Hypothalamus (tissue), 51 donors: ENCODE results near the gene ABCC1.

ENCODE experiments used
- DNase-seq, 51 donors: peaks; one replicate each; lab custom pipeline; 2025; lab: John Stamatoyannopoulos, UW

ABCC1 gene

DNA sequence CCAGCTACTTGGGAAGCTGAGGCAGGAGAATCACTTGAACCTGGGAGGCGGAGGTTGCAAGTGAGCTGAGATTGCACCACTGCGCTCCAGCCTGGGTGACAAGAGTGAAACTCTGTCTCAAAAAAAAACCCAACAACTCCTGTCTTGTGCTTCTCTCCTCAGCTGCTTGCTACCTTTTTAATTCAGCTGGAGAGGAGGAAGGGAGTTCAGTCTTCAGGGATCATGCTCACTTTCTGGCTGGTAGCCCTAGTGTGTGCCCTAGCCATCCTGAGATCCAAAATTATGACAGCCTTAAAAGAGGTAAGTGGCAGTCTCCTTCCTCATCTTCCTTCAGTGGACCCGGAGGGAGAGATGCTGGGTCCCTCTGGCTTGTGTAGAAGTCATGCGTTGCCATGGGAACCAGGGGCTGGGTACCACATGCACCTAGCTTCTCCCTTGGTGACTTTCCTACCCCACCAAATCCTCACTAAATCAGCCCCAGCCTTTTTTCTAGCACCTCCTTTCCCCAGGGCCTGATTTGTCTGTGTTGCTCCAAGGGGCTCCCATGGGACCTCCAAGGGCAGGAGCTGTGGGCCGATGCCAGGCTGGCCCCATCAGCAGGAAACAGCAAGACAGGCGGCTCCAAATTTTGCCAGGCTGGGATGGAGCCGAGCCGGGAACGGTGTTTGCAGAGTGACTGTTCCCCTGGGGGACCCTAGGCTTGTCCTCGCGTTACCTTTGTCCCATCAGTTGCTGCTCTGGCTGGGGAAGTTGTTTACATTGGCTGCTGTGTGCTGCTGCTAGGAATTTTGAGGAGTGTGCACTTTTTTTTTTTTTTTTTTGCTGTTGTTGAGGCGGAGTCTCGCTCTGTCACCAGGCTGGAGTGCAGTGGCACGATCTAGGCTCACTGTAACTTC lies 65.2 kb downstream of the ABCC1 start:
- peak in 1 of 51 donors; percentile 9 for DNase-seq

DNA sequence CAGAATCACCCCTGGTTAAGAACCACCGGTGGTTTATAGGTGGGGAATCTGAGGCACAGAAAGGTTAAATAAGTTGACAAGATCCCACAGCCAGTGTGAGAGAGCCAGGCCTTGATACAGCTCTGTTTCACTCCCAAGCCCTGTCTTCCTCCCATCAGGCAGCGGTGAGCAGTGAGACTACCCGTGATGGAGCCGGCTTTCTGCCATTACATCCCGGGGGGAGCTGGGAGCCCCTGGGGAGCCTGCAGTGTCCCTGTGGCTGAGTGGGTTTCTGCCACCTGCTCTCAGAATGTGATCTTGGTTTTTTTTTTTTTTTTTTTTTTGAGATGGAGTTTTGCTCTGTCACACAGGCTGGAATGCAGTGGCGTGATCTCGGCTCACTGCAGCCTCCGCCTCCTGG lies 66.4 kb downstream of the ABCC1 start:
- DNase-seq: no peak

DNA sequence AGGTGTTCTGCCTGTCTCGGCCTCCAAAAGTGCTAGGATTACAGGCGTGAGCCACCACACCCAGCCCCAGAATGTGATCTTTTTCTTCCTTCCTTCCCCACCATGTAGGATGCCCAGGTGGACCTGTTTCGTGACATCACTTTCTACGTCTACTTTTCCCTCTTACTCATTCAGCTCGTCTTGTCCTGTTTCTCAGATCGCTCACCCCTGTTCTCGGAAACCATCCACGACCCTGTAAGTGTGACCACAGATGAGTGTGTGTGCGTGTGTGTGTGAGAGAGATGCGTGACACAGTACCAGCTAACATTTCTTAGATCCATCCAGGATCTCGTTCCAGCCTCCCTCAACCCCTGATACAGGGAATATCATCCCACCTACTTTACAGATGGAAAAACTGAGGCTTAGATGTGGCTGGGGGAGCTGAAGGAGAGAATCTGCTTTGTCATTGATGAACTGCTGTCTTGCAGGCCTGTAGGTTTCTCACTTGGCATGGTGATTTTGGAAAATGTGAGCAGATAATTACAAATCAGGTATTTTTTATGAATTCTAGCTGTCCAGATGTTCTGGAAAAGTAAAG lies 67.1 kb downstream of the ABCC1 start:
- no peak for DNase-seq

DNA sequence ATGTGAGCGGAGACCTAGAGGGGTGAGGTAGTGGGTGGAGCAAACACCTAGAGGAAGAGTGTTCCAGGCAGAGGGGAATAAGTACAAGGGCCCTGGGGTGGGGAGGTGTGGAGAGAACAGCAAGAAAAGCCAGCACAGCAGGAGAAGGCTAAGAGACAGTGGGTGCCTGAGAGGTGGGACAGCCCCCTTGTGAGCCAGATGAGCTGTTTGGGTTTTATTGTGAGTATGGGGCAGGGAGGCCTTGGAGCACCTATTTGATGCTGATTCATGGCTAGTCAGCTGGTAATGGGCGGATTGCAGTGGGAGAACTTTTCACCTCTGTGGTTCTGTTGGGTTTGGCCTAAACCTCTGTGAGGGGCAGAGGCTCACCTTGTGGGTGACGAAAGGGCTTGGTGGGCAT lies 68.4 kb downstream of the ABCC1 start:
- no peak for DNase-seq

DNA sequence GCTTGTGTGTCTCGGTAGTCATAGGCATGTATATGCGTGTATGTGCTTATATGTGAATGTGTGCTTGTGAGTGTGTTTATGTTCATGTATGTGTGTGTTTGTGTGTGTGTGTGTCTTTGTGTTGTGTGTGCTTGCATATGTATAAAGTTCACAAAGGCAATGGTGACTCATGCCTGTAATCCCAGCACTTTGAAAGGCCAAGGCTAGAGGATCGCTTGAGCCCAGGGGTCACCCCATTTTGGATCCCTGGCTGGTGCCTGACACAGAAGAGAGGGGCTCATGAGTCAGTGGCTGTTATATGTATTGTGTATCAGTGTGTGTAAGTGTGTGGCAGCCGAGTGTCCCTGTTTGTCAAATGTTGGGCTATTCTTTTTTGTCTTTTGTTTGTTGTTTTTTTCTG lies 69.3 kb downstream of the ABCC1 start:
- no peak for DNase-seq

DNA sequence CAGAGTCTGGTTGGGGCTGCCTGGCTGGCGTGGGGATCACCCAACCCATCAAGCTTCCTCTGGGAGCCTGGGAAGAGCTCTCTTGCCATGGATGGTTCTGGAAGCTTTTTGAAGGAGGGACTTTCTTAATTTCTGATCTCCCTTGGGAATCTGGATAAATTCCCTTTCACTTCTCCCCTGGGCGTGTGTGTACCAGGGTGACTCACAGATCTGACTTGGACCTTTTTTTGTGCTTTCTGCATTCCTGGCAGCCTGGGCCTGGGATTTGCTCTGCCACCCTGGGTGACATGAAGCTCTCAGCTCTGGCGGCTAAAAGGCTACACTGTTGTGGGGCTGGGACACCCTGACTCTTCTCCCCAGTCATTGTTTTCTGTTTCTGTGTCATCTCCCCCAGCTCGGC lies 70.1 kb downstream of the ABCC1 start:
- DNase-seq: no peak

DNA sequence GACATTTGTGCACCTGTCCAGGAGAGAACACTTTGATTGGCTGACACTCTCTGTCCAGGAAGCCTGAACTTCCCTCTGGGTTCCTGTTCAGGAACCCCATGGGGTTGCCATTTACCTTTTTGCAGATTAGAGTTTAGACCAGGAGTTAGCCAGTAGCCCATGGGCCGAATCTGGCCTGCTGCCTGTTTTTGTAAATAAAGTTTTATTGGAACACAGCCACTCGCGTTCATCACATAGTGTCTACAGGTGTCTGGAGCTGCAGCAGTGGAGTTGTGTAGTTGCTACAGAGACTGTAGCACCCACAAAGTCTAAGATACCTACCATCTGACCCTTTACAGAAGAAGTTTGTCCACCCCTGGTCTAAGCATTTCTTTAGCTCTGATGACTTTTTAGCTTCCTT lies 70.9 kb downstream of the ABCC1 start:
- DNase-seq: no peak

DNA sequence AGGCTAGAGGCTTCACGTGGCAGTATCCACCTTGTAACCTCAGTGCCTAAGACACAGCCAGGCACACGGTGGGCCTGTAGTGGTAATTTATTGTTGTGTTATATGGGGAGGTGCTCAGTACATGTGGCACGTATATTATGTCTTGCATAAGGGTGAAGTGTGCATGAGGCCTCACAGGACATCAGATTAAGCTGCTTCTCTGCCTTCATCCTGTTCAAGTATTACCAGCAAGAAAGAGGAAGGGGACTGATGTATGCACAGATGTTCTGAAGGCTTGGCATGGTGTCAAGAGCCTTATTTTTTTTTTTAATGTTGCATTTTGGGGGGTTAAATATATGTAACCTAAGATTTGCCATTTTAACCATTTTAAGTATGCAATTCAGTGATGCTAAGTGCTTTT lies 71.6 kb downstream of the ABCC1 start:
- no peak for DNase-seq

DNA sequence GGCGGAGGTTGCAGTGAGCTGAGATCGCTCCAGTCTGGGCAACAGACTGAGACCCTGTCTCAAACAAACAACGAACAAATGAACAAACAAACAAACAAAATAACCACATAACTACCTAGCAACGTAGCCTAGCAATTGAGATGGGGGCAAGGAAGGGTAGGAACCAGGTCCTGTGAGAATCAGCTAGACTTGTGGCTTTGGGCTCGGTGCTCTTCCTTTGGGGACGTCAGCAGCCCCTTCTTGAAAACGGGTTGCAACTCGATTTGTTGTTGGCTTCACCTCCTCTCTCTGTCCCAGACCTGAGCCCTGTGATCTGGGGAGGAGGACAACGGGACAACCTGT lies 72.2 kb downstream of the ABCC1 start:
- no peak for DNase-seq

DNA sequence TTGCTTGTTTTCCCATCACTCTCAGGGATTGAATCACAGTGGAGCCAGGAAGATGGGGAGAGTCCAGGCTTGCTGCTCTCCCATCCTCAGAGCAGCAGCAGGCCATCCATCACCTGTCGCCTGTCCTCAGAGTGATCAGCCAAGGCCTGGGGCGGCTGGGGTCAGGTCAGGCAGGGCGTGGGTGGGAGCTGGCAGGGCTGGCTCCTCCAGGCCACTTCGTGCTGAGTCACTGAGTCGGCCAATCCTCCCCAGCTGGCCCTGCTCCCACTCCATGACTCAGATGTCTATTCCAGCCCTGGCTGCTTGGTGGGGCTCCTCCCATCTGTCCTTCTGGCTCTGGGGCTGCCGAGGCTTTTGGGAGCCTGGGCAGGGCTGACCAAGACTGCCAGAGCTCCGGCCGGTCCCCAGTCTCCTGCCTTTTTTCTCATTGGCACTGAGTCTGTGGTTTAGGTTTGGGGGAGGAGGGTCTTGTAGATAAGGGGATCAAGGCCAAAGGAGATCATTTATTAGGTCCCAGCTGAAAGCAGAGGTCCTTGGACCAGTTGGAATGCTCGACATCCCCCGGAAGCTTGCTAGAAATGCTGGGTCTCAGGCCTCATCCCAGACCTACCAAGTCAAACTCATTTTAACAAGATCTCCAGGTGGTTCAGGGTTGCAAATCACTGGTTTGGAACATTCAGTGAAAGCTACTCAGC lies 72.7 kb downstream of the ABCC1 start:
- peak in 48 of 51 donors; percentile 3 to 88 (median 54) for DNase-seq

DNA sequence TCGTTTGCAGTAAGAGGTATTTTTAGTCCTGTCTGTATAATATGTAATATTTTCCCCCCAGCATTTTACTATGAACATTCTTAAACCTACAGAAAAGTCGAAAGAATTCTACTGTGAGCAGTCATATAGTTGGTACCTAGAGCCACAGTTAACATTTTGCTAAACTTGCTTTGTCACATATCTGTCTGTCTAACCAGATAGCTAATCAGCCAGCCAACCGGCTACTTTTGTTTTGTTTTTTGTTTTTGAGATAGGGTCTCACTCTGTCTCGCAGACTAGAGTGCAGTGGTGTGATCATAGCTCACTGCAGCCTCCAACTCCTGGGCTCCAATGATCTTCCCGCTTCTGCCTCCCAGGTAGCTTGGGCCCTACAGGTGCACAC lies 73.3 kb downstream of the ABCC1 start:
- DNase-seq: no peak

DNA sequence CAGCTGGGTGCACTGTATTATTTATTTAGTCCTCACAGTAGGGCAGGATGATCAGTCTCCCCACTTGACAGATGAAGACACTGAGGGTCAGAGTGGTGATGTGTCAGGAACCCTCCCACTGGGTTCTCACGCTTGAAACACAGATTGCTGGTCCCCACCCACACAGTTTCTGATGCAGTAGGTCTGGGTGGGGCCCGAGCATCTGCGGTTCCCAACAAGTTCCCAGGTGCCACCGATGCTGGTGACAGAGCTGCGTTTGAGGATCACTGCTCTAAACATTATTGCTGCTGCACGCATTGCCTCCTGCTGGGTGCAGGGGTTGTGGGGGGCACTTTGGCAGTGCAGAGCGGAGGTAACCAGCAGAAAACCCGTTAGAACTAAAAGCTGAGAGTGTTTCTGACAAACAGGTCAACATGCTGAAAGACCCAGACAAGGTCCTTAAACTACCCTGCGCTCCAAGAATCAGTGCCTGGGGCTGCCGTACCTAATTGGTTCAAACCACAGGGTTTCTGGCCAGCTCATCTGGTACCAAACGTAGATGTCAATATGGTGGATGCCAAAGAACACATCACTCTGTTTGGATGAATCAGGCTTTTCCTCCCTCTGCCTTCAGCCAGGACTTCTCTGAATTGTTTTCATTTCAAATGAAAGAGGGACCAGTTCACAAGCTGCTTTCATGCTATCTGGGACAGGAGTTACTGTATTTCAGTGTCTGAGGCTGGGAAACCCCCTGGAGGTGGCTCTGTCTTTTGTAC lies 76.0 kb downstream of the ABCC1 start:
- peak in 3 of 51 donors; percentile 3 to 11 (median 7) for DNase-seq

DNA sequence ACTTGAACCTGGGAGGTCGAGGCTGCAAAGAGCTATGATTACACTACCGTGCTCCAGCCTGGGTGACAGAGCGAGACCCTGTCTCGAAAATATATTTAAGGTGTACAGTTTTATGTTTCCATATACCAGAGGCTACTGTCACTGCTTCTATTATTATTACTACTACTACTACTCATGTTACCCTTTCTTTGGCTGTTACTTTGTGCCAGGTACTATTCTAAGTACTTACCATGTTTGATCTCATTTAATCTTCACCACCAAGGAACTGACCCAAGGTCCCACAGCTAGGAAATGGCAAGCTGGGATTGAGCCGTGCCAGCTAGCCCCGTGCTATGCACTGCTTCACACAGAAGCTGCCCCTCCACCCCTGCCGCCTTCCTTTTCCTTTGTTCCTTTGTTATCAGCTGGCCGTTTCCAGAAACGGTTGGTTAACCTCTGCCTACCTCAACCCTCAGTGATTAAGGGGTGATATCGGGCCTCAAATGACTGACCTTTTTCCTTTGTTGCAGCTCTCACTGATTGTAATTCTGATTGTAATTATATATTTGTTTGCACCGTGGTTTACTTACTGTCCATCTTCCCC lies 78.4 kb downstream of the ABCC1 start:
- DNase-seq: no peak

DNA sequence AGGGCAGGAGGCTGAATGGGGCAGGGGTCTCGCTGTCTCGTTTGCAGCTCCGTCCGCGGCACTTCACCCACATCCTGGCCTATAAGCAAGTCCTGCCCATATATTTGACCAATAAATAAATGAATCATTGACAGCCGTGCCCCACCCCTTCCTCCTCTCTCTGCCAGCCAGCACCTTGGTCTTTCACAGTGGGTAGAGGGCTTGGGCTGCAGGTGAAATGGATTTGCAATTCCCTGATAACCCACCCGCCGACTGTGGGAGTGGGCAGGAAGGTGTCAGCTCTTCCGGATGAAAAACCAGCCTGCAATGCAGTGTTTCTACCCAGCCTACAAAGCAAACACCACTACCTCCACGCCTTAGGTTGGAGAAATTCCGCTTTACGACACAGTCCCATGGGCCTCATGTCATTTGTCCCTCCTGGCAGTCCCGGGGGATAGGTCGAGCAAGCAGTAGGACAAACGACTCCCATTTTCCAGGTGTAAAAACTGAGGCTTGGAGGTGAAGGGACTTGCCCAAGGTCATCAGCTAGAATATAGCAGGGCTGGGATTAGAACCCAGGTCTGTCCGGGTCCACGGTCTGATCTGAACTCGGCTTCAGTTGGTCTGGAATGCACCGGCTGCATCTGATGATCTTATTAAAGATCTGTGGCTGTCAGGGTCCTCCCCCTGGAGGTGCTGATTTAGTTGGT lies 79.0 kb downstream of the ABCC1 start:
- DNase-seq: no peak

DNA sequence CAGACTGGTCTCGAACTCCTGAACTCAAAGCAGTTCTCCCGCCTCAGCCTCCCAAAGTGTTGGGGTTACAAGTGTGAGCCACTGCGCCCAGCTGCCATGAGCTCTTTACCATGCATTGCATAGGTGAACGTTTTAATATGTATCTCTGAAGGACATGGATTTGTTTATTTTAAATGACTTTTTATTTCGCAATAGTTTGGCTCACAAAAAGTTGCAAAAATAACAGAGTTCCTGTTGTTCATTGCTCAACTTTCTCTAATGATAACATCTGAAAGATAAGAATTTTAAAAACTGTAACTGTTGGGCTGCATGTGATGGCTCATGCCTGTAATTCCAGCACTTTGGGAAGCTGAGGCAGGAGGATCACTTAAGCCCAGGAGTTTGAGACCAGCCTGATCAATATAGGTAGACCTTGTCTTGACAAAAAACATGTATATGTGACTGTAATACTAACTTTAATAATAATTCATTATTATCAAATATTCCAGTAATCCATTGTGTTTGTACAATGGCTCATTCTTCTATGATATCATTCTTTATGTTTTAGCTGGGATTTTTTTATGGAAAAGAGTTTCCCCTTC lies 80.1 kb downstream of the ABCC1 start:
- DNase-seq: no peak

DNA sequence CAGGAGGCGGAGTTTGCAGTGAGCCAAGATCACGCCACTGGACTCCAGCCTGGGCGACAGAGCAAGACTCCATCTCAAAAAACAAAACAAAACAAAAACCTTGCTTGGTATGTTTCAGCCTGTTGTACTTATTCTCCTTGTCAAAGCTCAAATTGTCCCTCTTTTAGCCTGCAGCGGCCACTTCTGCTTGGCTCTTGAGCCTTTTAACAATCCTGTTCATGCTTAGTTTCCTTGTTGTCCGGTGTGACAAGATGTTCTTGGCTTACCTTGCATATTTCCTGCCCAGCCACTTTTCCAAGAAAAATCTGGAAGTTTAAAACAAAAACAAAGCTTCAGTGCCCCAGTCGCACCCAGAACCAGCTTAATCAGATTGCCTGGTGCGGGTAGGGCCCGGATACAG lies 81.0 kb downstream of the ABCC1 start:
- no peak for DNase-seq

DNA sequence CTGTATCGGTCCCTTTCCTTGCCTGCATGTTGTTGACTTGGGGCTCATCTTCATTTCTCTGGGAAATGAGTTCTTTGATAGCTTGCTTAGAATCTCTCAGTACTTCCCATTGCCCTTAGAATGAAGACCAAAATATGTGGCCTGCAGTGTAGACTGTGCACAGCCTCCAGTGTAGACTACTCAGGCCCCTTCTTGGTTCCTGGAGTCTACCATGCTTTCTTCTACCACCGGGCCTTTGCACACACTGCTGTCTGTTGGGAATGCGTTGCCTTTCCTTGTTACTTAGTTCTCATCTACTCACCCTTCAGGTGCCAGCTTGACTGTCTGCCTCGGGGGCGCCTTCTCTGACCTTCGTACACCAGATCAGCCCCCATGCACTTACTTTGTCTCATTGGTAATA lies 82.0 kb downstream of the ABCC1 start:
- DNase-seq: no peak

DNA sequence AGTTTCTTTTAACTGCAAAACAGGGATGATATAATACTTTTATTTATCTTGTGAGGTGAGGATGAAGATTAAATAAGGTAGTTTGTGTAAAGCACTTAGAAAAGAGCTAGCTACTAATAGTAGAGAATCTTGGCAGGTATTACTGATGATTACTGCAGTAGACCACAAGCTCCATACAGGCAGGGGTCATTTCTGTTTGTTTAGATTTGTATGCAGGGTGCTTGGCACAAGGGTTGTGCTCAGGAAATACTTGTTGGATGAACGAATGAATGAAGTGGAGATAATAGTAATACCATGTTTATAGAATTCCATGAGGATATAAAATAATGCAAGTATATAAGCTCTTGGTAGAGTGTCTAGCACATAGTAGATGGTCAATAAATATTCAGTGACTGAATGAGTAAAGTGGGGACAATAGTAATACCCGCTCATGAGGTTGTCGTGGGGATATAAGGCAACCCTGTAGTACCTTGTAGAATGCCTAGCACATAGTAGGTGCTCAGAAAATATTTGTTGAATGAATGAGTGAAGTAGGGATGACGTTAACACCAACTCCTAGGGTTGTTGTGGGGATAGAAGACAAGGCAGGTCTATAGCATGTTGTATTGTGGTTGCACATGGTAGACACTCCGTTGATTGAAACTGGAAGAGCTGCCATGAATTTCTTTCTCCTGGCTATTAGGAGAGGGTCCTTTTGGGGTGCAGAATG lies 83.0 kb downstream of the ABCC1 start:
- DNase-seq: no peak

DNA sequence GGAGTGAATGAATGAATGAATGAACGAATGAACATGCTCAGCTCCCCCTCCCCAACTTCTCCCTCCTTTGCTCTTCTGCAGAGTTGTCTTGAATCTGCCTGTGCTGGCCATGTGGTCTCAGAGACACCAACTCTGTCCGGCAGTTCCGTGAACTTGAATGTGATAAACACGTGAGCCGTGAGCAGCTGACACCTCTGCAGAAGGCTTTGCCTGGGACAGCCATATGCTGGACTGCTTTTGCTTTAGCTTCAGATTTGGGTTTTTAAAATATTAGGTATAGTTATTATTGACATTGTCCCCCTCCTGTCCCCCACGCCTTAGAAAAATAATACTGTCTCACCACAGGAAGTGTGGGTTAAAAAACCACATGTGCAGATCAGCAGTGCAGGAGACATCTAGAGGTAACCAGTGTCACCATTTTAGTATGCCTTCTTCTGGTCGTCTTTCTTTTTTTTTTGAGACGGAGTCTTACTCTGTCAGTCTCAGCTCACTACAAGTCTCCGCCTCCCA lies 83.8 kb downstream of the ABCC1 start:
- DNase-seq: no peak
